Trophoblast cell (in vitro differentiated cells and primary cell): Measurements from ENCODE around the gene NAP1L4.
A peak's percentile ranks its signal among the peaks of the same experiment; 100 is the strongest.

ENCODE experiments used
- DNase-seq, 2 donors: peaks; one replicate each; pipeline ENCODE4 v3.0.0-alpha.2; 2016
- H2AFZ ChIP-seq: 2 replicates; pipeline ENCODE4 v1.6.1; 2013; ENCODE audit warnings: low read length, moderate library complexity, mild to moderate bottlenecking; ENCODE audit not compliant: insufficient read depth, poor library complexity
- H2AK5ac ChIP-seq: 2 replicates; pipeline ENCODE4 v1.6.1; 2013; ENCODE audit warnings: mild to moderate bottlenecking, low read length
- H2BK120ac ChIP-seq: 2 replicates; pipeline ENCODE4 v1.6.1; 2013; ENCODE audit warnings: low read length, mild to moderate bottlenecking, moderate library complexity; ENCODE audit not compliant: insufficient read depth, poor library complexity
- H2BK12ac ChIP-seq: 2 replicates; pipeline ENCODE4 v1.6.1; 2013; ENCODE audit warnings: mild to moderate bottlenecking, low read length, moderate library complexity
- H2BK5ac ChIP-seq: 2 replicates; pipeline ENCODE4 v1.6.1; 2013; ENCODE audit warnings: low read length, low read depth, moderate library complexity, mild to moderate bottlenecking; ENCODE audit not compliant: poor library complexity
- H3K14ac ChIP-seq: 2 replicates; pipeline ENCODE4 v1.6.1; 2013; ENCODE audit warnings: mild to moderate bottlenecking, low read length
- H3K18ac ChIP-seq: 2 replicates; pipeline ENCODE4 v1.6.1; 2013; ENCODE audit warnings: mild to moderate bottlenecking, low read length
- H3K23ac ChIP-seq: 2 replicates; pipeline ENCODE4 v1.6.1; 2013; ENCODE audit warnings: low read length
- H3K27ac ChIP-seq: 2 replicates; pipeline ENCODE4 v1.5.1; 2013; ENCODE audit warnings: low read depth, mild to moderate bottlenecking, inconsistent platforms, low read length, moderate library complexity
- H3K27me3 ChIP-seq: 2 replicates; pipeline ENCODE4 v1.6.1; 2013; ENCODE audit warnings: inconsistent platforms, mild to moderate bottlenecking, low read length, moderate library complexity; ENCODE audit not compliant: insufficient read depth
- H3K36me3 ChIP-seq, 2 experiments: 1 replicate in 1 of 2; 2 replicates in 1 of 2; pipeline ENCODE4 v1.6.1; 2013; ENCODE audit warnings: low read length in 2 of 2, mild to moderate bottlenecking in 2 of 2, moderate library complexity in 1 of 2; ENCODE audit not compliant: insufficient read depth in 2 of 2, control insufficient read depth in 1 of 2
- H3K4ac ChIP-seq: 2 replicates; pipeline ENCODE4 v1.6.1; 2013; ENCODE audit warnings: low read depth, mild to moderate bottlenecking, low read length, moderate library complexity
- H3K4me1 ChIP-seq, 2 experiments: 1 replicate in 1 of 2; 2 replicates in 1 of 2; pipeline ENCODE4 v1.6.1; 2013; ENCODE audit warnings: low read length in 2 of 2, mild to moderate bottlenecking in 2 of 2, moderate library complexity in 1 of 2; ENCODE audit not compliant: insufficient read depth in 2 of 2, control insufficient read depth in 1 of 2
- H3K4me2 ChIP-seq: 2 replicates; pipeline ENCODE4 v1.6.1; 2013; ENCODE audit warnings: inconsistent platforms, mild to moderate bottlenecking, low read length, moderate library complexity
- H3K4me3 ChIP-seq: 2 replicates; pipeline ENCODE4 v1.5.1; 2013; ENCODE audit warnings: mild to moderate bottlenecking, low read depth, low read length, inconsistent platforms
- H3K79me1 ChIP-seq: one replicate; pipeline ENCODE4 v1.6.1; 2013; ENCODE audit warnings: low read length
- H3K79me2 ChIP-seq: 2 replicates; pipeline ENCODE4 v1.6.1; 2013; ENCODE audit warnings: low read length, mild to moderate bottlenecking; ENCODE audit not compliant: control insufficient read depth, insufficient read depth, poor library complexity
- H3K9ac ChIP-seq: 2 replicates; pipeline ENCODE4 v1.6.1; 2013; ENCODE audit warnings: mild to moderate bottlenecking, low read length
- H3K9me3 ChIP-seq: 2 replicates; pipeline ENCODE4 v1.6.1; 2013; ENCODE audit warnings: low read depth, mild to moderate bottlenecking, control low read depth, inconsistent platforms, low read length; ENCODE audit not compliant: insufficient read depth
- H4K12ac ChIP-seq: 2 replicates; pipeline ENCODE4 v1.6.1; 2013; ENCODE audit warnings: low read depth, mild to moderate bottlenecking, low read length, moderate library complexity
- H4K8ac ChIP-seq: 2 replicates; pipeline ENCODE4 v1.6.1; 2013; ENCODE audit warnings: low read depth, mild to moderate bottlenecking, low read length, moderate library complexity
- H4K91ac ChIP-seq: one replicate; pipeline ENCODE4 v1.6.1; 2013; ENCODE audit warnings: low read depth, mild to moderate bottlenecking, low read length, moderate library complexity
- WGBS: extraction: QIAGEN DNeasy Blood & Tissue Kit; methylation state at CpG from one replicate; pipeline ENCODE4 v1.1.7; 2013; ENCODE audit warnings: missing lambda C conversion rate; ENCODE audit not compliant: insufficient read length, insufficient coverage; ENCODE audit errors: extremely low coverage; 5-methylcytosine and 5-hydroxymethylcytosine counted together

NAP1L4 gene

GRCh38 chr11:2901854-2902783 is 90.0 kb downstream of the NAP1L4 start:
- Histone ChIP-seq H3K27ac (no peak overlapping the region), H4K12ac (peak overlapping the region; percentile 73), H4K8ac (peak overlapping the region; percentile 95), H2BK5ac (peak overlapping the region; percentile 54), H3K4me1 (peaks cover 24 to 28% of the 10 kb centered on the region in 2 experiments), H3K14ac (peak overlapping the region; percentile 86), H2AFZ (peak overlapping the region; percentile 95), H2AK5ac (peak overlapping the region; percentile 45), H3K4me3 (peak overlapping the region; percentile 69), H3K9ac (no peak overlapping the region), H3K79me1 (peaks cover 10% of the 10 kb centered on the region), H3K9me3 (no peaks in the 10 kb centered on the region), H4K91ac (peak overlapping the region; percentile 90), H3K36me3 (peaks cover 0 to 2% of the 10 kb centered on the region in 2 experiments), H3K79me2 (peaks cover 2% of the 10 kb centered on the region), H3K23ac (no peak overlapping the region), H3K27me3 (no peaks in the 10 kb centered on the region), H2BK12ac (peak overlapping the region; percentile 24), H3K4ac (peak overlapping the region; percentile 65), H3K4me2 (peak overlapping the region; percentile 81), H2BK120ac (peak overlapping the region; percentile 57), H3K18ac (peak overlapping the region; percentile 90)
- no CpG with 5 or more reads among the region's 58 CpGs for WGBS
- peak; percentile 84 to 93 for DNase-seq

- Histone ChIP-seq H4K12ac (peak overlapping the region; percentile 13), H3K23ac (no peak overlapping the region), H3K18ac (peak overlapping the region; percentile 85), H3K27me3 (no peaks in the 10 kb centered on the region), H2BK5ac (no peak overlapping the region), H3K36me3 (peaks cover 0 to 2% of the 10 kb centered on the region in 2 experiments), H3K4me3 (no peak overlapping the region), H2BK120ac (peak overlapping the region; percentile 57), H3K4ac (no peak overlapping the region), H3K9ac (no peak overlapping the region), H4K91ac (peak overlapping the region; percentile 82), H3K79me2 (peaks cover 2% of the 10 kb centered on the region), H2AFZ (peak overlapping the region; percentile 95), H4K8ac (peak overlapping the region; percentile 95), H3K14ac (peak overlapping the region; percentile 86), H2AK5ac (no peak overlapping the region), H3K4me1 (peaks cover 24 to 28% of the 10 kb centered on the region in 2 experiments), H2BK12ac (peak overlapping the region; percentile 24), H3K79me1 (peaks cover 10% of the 10 kb centered on the region), H3K27ac (no peak overlapping the region), H3K4me2 (peak overlapping the region; percentile 81), H3K9me3 (no peaks in the 10 kb centered on the region)
- no peak for DNase-seq
- no CpG with 5 or more reads among the region's 16 CpGs for WGBS
These were observed 90.8 kb downstream of the NAP1L4 start for GRCh38 chr11:2901196-2901796.

- H3K9me3 ChIP-seq: no peaks in the 10 kb centered on the region
- no peak overlapping the region for H2BK12ac ChIP-seq
- H2BK5ac ChIP-seq: no peak overlapping the region
- H3K79me1 ChIP-seq: peaks cover 10% of the 10 kb centered on the region
- no peak overlapping the region for H4K91ac ChIP-seq
- no peak overlapping the region for H3K4me2 ChIP-seq
- DNase-seq: no peak
- no peak overlapping the region for H3K9ac ChIP-seq
- H3K4me3 ChIP-seq: no peak overlapping the region
- H4K12ac ChIP-seq: no peak overlapping the region
- no peak overlapping the region for H4K8ac ChIP-seq
- no peaks in the 10 kb centered on the region for H3K36me3 ChIP-seq
- H2BK120ac ChIP-seq: no peak overlapping the region
- no peaks in the 10 kb centered on the region for H3K27me3 ChIP-seq
- no peak overlapping the region for H3K27ac ChIP-seq
- WGBS: no CpG with 5 or more reads among the region's 13 CpGs
- no peak overlapping the region for H2AFZ ChIP-seq
- H3K23ac ChIP-seq: no peak overlapping the region
- H3K4me1 ChIP-seq: peaks cover 24 to 28% of the 10 kb centered on the region in 2 experiments
- H3K4ac ChIP-seq: no peak overlapping the region
- no peak overlapping the region for H3K14ac ChIP-seq
- no peak overlapping the region for H2AK5ac ChIP-seq
- peaks cover 2% of the 10 kb centered on the region for H3K79me2 ChIP-seq
- H3K18ac ChIP-seq: no peak overlapping the region
These were observed 92.9 kb downstream of the NAP1L4 start for GRCh38 chr11:2899080-2899783.

DNA sequence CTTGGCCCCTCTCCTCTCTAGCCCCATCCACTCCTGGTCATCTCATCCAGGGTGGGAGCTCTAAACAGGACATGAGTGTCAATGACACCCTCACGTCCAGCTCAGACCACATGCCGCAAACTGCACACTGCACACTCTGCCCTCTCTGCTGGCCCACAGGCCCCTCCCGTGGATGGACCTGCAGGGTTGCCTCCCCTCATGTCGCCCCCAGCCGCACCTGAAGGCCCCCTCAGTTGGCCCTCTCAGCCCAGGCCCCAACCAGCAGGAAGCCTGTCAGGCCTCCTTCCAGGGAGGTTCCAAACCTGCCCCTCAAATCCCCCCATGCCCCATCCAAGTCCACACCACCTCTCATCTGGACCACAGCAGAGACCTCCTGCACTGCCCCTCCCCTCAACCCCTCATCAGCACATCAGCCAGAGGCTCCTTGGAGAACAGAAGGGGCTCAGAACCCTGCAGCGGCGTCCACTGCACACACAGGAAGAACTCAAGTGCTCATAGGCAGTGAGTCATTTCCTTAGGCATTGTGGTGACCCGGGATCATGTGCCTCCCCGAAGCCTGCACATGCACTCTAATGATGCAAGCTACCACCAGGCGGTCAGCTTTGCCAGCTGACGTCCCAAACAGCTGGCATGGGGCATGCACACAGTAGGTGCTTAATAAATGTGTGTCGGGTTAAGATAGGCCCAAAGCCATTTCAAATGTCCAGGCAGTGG is 93.6 kb downstream of the NAP1L4 start:
- no peak overlapping the region for H3K18ac ChIP-seq
- no peak overlapping the region for H4K8ac ChIP-seq
- H3K4me1 ChIP-seq: peaks cover 24 to 28% of the 10 kb centered on the region in 2 experiments
- H3K27ac ChIP-seq: no peak overlapping the region
- no peak overlapping the region for H3K14ac ChIP-seq
- WGBS: no CpG with 5 or more reads among the region's 12 CpGs
- H2AFZ ChIP-seq: no peak overlapping the region
- H2BK120ac ChIP-seq: no peak overlapping the region
- no peak overlapping the region for H2AK5ac ChIP-seq
- no peak overlapping the region for H2BK5ac ChIP-seq
- H3K4me2 ChIP-seq: no peak overlapping the region
- H3K4ac ChIP-seq: no peak overlapping the region
- H3K36me3 ChIP-seq: no peaks in the 10 kb centered on the region
- H4K91ac ChIP-seq: no peak overlapping the region
- H4K12ac ChIP-seq: no peak overlapping the region
- no peak overlapping the region for H3K4me3 ChIP-seq
- no peak overlapping the region for H3K9ac ChIP-seq
- H3K79me1 ChIP-seq: peaks cover 10% of the 10 kb centered on the region
- H3K23ac ChIP-seq: no peak overlapping the region
- H2BK12ac ChIP-seq: no peak overlapping the region
- no peaks in the 10 kb centered on the region for H3K27me3 ChIP-seq
- H3K79me2 ChIP-seq: peaks cover 2% of the 10 kb centered on the region
- H3K9me3 ChIP-seq: peaks cover 3% of the 10 kb centered on the region
- peak; percentile 52 to 61 for DNase-seq
